HG02885 (cell line): Measurements from ENCODE around the gene KLC1.
"Not testable (repeated sequence)": the region's sequence is repeated elsewhere in the genome, so short reads cannot be mapped to it uniquely, and the experiment has no call there.

Source experiments
- ATAC-seq: cut with Tn5 transposase; IDR thresholded peaks from one replicate; pipeline ENCODE4 v1.9.1; 2021; ENCODE audit warnings: mild to moderate bottlenecking; ENCODE audit not compliant: unreplicated experiment, poor library complexity

Gene KLC1

DNA sequence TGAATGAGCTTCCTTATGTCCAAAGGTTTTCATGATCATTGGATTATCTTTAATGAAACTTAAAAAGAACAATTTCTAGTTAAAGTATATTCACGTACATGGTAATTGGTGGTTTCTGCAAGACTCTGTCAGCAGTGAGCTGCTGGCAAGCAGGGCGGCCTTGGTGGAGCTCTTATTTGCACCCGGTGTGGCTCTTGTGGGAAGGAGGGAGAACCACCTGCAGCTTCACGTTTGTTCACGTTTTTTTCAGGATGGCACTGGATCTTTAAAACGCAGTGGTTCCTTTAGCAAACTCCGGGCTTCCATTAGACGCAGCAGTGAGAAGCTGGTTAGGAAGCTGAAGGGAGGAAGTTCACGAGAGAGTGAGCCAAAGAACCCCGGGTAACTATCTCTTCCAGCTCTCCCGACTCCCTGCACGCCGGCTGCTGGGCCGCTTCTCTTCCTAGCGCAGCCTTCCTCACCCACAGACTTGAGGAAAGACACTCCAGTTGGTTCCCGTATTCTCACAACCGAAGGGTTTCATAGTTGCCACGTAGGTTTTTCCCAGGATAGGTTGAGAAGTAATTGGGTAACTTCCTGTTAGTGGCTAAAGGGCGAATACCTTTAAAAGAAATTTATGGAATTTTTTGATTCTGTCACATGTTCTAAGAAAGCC lies 57.9 kb downstream of the KLC1 start:
- no peak for ATAC-seq

DNA sequence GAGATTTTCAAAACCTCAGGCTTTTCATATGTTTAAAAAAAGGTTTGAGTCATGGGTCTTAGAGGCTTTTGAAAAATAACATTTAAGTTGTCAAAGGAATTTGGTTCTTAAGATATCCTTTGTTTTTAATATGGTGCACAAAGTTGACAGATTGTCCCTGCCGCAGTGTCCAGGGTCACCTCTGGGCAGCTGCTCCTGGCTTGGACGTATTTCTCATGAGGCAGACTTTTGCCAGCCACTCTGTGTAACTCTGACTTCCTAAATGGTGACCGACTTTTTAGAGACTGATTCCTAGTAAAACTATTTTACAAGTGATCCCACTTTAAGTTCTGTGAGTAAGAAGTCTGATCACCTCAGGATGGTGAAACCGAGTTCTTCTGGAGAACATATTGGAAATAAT lies 58.7 kb downstream of the KLC1 start:
- ATAC-seq: no peak

DNA sequence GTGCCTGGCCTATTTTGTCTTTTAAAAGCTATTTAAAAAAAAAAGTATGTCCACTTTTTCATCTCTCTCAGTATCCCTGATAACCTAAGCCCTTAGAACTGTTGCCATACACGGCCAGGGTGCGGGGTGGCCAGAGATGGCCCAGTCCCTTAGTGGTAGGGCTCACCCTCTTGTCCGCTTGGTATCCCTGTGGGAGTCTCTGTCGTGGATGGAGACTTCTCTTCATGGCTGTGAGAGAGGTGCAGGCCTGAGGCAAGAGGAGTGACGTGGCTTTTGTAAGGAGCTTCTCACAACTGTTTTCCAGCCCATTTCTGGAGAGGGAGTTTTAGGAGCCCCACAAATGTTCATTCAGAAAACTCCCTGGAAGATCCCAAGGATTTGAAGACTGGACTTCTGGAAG lies 59.4 kb downstream of the KLC1 start:
- no peak for ATAC-seq

DNA sequence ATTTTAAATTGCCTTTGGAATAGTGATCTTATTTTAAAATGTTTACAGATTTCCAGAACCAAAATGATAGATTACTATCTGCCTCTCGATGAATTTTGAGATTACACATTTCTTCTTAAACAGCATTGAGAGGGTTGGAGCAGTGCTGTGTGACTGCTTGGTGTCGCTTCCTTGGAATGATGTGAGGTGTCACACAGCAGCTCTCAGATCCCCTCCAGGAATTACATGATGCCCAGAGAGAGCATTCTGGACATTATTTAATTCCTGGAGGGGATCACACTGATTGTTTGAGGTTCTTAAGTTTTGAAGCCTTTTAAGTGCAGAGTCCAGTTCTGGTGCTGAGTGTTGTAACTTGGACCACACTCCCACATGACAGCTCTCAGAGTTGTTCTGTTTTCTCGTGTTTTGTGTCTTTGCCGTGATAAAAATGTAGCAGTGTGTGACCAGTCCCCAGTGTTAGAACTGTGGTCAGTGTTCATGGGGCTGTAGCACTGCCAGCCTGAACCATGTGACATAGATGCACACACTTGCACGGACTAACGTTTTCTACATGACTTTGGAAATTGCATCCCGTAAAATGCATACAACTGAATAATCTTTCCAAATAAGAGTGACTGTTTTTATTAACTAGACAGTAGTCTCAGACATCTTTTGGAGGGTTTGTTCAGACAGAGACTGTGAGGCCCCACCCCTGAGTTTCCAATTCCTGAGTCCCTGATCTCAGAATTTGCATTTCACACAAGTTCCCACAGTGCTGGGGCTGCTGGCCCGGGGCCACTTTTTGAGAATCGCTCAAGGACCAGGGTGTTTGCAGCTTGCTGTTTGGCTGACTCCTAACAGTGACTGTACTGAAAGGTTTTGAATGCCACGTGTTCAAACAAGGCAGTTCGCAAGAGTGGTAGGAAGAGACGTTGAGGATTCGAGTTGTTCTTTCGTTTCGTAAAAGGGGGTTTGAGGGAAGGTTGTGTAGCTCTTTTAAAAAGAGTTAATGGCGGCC lies 60.2 kb downstream of the KLC1 start:
- ATAC-seq: peak; percentile 52

DNA sequence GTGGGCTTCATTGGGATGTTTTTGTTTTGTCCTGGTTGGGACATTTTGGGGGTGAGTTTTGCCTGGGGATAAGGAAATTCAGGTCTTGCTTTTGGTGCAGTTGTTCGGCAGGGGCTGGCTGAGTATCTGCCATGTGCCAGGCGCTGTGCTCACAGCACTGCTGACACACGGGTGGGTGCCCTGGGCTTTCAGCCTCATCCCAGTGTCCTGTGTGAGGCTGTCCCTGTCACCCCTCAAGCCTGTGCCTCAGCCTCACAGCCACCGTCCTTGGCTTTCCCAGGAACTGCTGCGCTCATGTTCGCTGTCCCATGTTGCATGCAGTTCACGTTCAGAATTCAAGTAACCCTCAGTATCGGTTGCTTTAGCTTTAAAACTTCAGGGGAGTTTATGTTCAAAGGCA lies 61.3 kb downstream of the KLC1 start:
- ATAC-seq: no peak

DNA sequence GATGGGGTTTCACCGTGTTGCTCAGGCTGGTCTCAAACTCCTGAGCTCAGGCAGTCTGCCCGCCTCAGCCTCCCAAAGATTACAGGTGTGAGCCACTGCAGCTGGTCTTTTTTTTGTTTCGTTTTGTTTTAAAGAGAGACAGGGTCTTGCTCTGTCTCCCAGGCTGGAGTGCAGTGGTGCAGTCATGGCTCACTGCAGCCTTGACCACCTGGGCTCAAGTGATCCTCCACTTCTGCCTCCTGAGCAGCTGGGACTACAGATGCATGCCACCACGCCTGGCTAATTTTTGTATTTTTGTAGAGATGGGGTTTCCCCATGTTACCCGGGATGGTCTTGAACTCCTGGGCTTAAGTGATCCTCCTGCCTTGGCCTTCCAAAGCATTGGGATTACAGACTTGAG lies 62.6 kb downstream of the KLC1 start:
- not testable (repeated sequence) for ATAC-seq

DNA sequence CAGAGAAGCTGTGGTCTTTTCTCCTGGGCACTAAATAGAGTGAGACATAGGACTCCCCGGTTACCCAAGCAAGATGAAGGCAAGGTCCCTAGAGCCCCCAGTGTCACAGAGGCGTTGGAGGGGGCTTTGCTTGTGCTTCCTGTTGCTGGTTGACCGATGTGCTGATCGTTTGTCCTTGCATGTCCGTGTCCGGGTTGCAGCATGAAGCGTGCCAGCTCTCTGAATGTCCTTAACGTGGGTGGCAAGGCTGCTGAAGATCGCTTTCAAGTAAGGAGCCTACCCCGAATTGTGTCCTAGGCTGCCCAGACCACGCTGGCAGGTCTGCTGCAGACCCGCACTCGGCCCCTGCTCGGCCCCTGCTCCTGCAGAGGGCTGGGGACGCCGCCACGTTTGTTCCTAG lies 63.1 kb downstream of the KLC1 start:
- no peak for ATAC-seq

DNA sequence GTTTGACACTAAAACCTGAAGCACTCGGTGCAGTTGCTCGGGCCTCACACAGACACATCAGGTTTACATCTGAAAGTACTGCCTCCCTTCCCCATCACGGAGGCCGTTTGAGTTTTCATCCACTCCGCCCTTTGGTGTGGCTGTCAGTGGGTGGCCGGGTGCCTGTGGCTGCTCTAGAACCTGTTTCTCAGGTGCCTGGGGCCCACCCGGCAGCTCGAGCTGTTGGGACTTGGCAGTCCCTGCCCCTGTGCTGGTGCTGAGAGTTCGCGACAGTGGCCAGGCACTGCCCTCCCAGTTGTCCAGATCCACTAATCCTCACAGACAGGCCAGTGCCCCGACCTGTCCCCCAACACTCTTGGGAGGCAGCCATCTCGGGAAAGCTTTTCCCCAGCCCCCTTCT lies 63.9 kb downstream of the KLC1 start:
- ATAC-seq: no peak

DNA sequence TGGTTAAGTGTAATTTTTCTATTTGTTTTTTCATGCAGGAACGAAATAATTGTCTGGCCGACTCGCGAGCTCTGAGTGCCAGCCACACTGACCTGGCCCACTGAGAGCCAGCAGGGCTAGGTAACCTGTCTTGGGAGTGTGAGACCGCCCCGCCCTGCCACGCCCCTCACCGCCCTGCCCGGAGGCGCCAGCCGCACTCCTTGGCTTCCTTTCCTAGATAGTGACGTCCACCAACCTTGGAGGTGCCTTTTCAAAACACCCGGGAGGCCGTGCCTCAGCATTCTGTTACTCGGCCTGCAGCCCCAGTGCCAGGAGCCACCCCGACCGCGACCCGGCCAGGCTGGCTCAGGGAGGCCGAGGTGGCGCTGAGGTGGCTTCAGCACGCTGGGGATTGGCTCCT lies 64.5 kb downstream of the KLC1 start:
- no peak for ATAC-seq

DNA sequence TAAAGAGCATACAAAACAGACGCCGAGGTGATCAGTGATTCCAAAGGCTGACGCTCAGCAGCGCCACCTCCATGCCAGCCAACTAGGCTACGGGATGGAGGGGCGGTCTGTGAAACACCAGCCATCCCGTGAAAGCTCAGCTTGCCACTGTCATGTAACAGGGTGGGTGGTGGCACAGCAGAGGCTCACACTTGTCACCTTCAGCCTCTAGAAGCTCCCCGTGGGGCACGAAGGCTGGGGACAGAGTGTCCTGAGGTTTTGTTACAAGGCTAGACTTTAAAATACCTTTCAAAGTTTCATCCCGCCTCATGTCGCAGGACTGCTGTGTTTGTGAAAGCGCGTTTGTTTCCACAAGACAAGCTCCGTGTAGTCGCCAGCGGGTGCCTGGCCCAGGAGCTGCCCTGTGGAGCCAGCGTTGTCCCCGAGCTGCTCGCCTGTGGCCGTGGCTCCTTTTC lies 65.6 kb downstream of the KLC1 start:
- ATAC-seq: no peak

DNA sequence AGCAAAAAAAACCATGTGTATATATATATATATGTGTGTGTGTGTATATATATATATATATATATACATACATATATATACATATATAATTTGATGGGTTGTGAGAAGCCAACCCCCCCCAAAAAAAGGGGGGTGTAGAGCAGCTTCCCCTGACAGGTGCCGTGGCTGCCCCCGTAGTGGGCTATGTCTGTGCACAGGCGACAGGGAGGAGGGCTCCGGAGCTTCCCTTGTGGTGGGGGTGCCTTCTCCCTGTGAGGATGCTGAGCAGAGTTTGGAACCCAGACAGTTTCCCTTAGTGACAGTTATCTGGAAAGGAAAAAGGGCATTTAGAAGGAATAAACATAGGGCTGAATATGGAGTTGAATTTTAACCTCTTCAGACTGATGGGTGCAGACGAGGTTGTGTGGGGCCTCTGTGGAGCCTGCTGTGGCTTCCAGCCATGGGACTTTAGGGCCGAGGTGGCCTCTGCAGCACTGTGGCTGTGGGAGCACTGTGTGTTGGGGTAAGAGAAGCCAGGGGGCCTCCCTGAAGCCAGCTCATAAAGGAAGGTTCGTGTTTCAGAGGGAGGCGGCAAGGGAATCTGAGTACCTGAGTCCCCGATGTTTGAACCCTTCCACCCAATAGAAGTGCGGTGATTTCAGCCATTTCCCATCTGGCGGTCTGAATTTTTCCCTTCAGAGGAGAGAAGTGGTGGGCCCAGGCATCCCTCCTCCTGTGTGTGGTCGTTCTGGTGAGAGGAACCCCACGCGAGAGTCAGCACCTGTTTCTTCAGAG lies 66.5 kb downstream of the KLC1 start:
- no peak for ATAC-seq

DNA sequence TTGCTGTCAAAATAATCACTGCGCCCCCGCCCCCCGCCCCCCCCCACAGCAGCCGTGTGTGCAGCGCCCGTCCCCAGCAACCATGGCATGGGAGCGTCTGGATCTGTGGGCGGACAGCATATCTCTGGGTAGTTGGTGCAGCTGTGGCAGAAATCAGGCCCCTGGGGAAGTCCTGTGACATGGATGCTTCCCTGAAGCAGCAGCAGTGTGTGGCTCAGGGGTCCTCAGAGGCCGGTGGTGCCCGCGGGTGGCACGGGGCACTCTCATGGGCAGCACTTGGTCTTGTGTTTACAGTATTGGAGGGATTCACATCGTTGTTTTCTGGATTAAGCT lies 67.0 kb downstream of the KLC1 start:
- no peak for ATAC-seq

DNA sequence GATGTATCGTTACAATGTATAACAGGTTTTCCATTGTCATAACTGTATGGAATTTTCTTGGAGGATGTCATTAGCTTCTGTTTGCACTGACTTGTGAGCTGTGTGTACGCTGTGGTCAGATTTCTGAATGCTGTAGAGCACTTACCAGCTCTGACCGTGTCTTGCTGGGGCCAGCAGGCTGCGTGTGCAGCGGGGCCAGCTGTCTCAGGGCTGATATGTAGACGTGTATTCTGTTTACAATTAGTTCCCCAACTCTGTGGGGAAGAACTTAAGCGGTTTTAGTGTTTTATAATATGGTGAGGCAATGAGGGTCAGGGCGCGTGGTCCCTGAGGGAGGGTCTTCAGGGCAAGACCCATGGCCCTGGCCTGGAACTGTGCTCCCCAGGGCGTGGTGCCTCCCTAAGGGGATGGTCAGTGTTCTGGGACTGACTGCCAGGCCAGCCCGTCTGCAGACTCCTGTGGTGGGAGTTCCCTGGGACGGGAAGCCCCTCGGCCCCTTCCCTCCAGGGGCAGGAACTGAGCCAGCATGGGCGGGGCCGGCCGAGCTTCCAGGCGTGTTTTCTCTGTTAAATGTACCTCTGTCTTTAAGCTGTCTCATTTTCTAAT lies 67.6 kb downstream of the KLC1 start:
- ATAC-seq: no peak

DNA sequence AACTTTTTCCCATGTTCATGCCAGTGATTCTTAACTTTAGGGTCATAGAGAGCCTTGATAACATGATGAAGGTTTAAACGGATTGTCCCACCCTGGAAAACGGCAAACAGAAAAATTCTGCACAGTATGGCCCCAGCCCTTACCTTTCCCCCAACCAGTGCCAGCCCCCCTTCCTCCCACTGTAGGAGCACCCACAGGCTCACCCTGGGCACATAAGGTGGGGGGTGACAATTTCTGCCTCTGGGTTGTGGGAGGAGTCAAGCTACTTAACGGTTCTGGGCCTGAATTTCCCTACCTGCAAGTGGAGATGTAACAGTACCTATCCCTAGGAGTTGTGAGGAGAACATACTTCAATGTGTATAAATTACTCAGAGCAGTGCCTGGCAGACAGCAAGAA lies 68.2 kb downstream of the KLC1 start:
- ATAC-seq: no peak

DNA sequence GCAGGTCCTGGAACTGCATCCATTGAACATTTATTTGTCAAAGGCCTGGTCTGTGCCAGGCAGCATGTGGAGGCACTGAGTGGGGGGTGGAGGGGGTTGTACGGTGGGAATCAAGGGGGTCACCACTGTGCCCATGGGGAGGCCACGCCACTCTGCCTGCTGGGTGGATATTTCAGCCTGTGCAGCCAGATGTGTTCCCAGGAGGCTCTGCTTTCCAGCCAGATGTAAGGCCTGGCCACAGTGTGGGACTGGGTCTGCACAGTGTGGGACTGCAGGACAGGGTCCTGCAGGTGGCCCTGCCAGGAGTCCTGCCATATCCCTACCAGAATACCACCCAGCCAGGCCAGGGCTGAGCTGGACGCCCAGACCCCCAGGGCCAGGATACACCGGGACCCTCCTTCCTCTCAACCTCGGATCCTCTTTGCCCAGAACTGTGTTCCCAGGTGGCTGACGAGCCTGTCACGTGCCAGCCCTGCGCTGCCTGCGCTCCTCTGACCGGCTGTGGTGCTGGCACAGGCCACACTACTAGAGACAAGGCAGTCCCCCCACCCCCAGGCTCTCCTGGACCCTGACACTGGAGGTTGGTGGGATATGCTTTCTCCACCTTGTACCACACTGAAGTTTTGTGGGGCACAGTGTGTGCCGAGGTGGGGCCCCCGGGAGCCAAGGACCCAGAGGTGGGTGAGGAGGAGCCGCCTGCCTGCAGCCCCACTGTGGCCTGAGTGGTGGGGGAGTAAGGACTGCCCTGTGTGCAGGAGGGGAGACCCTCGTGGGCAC lies 68.8 kb downstream of the KLC1 start:
- ATAC-seq: no peak

DNA sequence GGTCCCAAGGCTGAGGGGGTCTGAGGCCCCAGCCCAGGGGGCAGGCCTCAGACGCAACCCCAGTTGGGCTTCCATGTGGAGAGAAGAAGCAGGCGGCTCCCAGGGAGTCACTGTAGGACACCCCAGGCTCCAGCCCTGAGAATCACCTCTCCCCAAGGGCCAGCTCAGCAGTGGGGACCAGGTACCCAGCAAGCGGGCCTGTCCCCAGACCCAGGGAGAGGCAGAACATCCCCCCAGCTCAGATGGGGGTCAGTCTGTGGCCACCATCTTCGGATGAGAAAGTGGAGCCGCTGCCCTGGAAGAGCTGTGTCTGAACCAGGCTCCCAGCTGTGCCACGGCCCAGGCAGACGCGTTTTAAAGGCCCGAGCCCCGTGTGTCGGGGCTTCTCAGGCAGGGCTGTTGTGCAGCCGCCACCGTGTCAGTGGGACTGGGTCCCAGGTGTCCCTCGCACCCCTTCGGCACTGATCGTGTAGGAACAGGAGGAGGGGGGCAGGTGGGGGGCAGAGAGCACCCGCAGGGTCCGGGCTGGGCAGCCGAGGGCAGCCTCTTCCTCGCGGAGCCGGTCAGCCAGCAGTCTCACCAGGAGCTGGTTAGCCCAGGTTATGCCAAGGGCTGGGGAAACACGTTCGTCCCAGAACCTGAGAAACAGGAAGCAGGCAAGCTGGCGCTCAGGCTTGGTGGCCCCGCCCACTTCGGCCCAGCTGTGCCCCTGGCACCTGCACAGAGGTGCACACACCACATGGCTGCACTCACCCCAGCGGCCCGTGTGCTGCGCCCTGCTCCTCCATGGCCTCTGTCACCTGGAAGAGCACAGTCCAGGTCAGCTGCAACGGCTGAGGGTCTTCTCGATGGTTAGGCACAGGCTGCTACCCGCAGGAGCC lies 69.6 kb downstream of the KLC1 start:
- no peak for ATAC-seq

DNA sequence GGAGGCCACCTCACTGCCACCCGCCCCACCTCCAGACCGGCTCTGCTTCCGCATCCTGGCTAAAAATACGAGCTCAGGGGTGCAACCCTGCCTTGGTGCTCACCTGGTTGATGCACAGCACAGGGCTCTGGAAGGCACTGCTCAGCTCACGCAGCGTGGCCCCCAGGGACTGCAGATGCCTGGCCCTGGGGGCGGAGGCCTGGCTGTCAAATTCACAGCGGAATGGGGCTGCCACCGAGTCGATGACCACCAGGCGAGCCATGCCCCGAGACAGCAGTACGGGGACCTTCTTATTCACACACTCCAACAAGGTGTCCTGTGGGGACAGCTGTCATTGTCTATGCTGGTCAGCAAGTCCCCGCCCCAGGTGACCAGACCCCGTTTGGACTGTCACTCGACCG lies 70.2 kb downstream of the KLC1 start:
- ATAC-seq: no peak

DNA sequence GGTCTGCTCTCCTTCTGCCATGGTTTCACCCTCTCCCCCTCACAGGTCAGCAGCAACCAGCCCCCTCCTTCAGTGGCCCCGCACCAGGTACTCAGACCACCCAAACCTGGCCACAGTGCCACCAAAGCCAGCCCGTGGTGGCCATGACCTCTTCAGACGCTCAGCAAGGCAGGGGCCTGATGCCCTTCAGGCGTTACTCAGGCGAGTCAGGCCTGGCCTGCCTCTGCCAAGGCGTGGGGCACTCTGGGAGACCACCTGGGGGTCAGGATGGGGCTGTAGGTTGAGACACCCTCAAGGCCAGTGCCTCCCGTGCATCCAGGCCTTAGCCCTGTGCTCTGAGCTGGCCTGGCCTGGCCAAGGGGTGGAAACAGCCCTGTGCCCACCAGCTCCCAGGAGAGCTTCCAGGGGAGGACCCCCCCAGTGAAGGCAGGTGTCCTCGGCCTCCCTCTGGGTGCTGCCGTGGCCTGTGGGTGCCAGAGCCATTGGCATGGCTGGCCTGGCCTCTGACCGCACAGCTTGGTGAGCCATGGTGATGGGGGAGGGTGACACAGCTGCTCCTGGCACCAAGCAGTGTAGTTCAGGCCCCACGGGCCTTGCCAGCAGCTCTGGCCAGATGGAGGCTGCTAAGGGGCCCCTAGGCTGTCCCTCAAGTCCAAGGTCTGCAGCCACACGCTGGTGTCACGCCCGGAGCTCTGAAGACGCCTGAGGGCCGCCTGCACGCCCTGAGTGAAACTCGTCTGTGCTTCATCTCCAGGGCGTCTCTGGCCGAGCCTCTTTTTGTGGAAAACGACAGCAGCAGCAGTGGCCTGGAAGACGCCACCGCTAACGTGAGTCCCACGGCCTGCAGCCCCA lies 71.1 kb downstream of the KLC1 start:
- ATAC-seq: no peak
